Measurements from ENCODE around the gene TMEM175.

The TMEM175 gene

DNA sequence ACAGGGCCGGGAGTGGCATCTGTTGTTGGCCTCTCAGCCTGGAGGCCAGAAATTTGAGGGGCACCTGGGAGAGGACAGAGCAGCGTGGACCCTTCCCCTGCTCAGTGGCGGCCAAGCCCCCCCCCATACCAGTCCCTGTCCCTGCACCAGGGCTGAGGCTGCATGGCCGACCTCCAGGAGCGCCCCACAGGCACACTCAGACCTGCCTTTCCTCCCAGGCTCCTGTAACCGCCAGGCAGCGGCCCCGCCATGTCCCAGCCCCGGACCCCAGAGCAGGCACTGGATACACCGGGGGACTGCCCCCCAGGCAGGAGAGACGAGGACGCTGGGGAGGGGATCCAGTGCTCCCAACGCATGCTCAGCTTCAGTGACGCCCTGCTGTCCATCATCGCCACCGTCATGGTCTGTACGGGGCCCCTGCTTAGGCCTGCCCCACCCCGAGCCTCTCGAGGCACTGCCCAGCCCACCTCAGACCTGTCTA is 15.3 kb downstream of the TMEM175 start:
- DNase-seq (ENCODE audit: low read depth), result no peak

DNA sequence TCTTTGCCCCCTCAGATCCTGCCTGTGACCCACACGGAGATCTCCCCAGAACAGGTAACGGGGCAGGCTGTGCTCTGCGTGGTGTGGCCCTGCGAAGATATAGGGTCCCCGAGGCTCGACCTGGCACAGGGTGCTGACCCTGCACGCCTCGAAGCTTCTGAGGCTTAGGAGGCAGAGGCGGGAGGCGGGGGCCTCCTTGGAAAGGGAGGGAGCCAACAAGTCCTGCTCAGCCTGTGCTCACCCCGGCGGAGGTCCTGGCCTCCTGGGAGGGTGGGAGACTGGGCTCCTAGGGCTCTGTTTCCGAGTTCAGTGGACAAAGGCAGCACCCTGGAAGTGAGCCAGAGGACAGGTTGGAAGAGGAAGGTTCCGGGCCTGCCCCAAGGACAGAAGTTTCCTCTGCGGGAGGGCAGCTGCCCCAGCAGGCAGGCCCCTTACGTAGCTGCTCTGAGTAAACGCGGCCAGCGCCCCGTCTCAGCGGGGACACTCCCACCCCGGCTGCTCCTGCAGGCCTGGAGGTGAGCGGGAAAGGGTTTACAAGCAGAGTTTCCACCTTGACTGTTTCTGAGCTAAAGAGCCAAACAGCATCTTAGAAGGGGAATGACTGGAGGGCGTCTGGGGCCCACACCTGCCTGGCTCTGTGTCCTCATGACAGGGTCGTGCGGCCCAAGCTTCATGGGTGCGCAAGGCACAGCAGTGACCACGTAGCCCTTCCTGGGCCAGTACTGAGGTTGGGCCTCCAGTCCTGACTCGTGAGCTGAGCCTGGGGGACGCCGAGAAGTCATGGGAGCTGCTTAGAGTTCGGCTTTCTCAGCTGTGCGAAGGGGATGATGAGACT is 16.1 kb downstream of the TMEM175 start:
- no peak for DNase-seq (ENCODE audit: low read depth)

DNA sequence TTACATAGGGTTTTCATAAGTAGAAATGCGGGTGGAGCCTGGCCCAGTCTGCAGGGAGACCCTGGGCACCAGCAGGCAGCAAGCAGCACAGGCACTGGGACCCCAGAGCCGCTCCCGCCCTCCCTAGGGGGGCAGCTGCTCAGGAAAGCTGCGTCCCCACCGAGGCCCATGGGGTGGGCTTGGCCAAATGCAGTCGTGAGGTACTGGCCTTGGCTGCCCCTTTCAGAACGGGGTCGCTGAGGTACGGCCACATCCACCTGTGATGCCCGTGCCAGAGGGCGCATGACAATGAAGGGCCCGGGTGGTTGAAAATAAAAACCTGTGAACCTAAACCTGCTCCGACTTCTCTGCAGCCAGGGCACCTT is 16.7 kb downstream of the TMEM175 start:
- DNase-seq (ENCODE audit: low read depth), result no peak

- no peak for DNase-seq (ENCODE audit: low read depth)
Observed at GRCh38 chr4:949656-950055, 17.4 kb downstream of the TMEM175 start.

GRCh38 chr4:950136-951020 is 18.1 kb downstream of the TMEM175 start:
- DNase-seq (ENCODE audit: low read depth), result no peak

- DNase-seq (ENCODE audit: low read depth), result no peak
Observed at GRCh38 chr4:951186-951585, 18.9 kb downstream of the TMEM175 start.

DNA sequence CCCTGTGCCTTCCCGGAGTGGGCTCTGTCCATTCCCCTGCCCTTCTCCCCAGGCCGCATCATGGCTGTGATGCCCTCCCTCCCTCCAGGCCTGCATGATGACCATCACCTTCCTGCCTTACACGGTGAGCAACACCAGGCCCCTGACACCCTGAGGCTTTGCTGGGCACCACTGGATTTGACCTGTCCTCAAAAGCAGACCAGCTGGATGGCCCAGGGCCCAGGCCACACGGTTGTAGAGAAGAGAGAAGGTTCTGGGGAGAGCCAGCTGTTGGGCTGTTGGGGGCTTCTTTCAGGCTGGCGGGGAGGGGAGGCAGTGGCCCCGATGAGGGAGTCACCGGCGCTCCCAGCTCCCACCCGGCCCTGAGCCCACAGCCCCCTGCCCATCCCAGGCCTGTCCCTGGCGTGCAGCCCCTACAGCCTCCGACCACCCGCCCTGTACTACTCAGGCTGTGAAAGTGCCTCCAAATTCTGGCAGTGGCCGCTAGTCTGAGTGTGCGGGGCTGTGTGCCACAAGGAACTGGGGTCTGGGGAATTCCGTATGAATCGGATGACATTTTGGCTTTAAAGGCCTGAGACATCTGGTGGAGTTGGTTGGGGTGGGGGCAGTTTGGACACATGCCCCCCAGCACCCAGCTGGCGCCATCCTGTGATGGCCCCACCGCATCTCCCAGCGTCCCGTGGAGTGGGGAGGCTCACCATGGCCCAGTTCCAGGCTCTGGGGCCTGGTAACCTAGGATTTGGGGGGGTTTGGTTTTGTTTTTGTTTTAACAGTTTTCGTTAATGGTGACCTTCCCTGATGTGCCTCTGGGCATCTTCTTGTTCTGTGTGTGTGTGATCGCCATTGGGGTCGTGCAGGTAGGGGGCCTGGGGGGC is 19.6 kb downstream of the TMEM175 start:
- DNase-seq (ENCODE audit: low read depth), result no peak

DNA sequence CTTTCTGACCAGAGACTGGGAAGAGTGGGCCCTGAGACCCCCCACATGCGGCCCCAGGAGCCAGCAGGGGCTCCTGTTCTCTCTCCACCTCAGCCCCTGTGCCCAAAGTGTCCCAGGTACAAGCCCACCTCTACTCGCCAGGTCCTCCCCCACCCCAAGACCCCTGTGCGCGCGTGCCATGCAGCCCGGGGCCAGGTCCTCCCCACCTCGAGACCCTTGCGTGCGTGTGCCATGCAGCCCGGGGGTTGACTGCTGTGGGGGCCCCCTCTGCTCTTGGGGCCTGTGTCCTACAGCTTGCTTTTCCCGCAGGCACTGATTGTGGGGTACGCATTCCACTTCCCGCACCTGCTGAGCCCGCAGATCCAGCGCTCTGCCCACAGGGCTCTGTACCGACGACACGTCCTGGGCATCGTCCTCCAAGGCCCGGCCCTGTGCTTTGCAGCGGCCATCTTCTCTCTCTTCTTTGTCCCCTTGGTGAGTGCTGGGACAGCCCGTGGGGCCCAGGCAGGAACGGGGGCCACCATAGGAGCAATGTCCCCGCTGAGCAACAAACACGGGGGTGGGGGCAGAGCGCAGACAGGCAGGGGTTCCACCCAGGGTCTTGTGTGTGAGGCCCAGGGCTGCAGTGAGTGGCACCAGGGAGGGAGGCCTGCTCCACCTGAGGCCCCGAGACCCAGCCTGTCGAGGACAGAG is 20.8 kb downstream of the TMEM175 start:
- no peak for DNase-seq (ENCODE audit: low read depth)

GRCh38 chr4:953574-953915 is 21.3 kb downstream of the TMEM175 start:
- DNase-seq (ENCODE audit: low read depth), result no peak

- DNase-seq (ENCODE audit: low read depth), result no peak
Observed at GRCh38 chr4:954211-955020, 22.2 kb downstream of the TMEM175 start.

GRCh38 chr4:955161-955921 is 23.1 kb downstream of the TMEM175 start:
- no peak for DNase-seq (ENCODE audit: low read depth)

GRCh38 chr4:955931-956381 is 23.7 kb downstream of the TMEM175 start:
- no peak for DNase-seq (ENCODE audit: low read depth)

DNA sequence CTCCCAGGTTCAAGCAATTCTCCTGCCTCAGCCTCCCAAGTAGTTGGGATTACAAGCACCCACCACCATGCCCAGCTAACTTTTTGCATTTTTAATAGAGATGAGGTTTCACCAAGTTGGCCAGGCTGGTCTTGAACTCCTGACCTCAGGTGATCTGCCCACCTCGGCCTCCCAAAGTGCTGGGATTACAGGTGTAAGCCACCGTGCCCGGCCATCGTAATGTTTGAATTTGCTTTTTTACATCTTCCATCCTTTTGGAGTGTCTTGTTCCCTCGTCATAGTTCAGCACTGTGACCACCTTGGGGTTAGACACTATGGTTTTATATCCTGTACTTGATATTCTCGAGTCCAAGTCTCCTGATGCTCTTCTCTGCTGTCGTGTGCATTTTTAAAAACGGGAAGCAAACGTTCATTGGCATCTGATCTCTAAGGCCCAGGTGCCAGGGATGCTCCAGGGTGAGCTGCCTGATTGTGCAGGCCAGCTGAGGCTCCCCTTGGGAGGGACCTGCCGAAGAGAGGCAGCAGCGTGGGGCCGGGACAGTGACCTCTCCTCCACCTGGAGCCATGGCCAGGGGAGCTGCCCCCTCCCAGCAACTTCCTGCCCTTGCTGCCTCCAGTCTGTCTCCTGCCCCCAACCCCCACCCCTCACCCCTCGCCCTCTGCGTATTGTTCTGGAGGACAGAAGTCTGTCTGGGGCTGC is 24.4 kb downstream of the TMEM175 start:
- no peak for DNase-seq (ENCODE audit: low read depth)

DNA sequence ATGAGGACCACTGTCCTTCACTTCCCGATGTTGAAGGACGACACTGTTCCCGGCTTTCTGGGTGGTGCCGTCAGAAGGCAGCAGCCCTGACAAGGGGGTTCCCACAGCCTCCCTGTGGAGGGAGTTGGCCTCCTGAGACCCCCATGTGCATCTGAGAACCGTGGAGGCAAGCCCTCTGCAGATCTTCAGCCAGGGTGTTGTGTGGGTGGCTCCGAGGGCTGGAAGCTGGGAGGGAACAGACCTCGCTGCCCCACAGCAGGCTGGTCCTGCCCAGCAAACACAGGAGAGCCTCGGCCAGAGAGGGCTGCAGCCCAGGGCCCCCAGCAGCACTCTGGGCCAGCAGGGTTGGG is 24.9 kb downstream of the TMEM175 start:
- DNase-seq (ENCODE audit: low read depth), result no peak

- no peak for DNase-seq (ENCODE audit: low read depth)
Observed at GRCh38 chr4:957581-958313, 25.5 kb downstream of the TMEM175 start.

DNA sequence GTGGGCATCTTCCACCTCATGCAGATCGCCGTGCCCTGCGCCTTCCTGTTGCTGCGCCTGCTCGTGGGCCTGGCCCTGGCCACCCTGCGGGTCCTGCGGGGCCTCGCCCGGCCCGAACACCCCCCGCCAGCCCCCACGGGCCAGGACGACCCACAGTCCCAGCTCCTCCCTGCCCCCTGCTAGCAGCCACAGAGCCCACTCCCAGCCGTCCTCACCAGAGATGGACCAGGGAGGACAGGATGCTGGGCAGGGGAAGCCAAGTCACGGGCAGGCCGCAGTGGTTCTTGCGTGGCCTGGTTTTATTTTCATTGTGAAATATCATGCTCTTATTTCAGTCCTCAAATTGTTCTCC is 26.0 kb downstream of the TMEM175 start:
- no peak for DNase-seq (ENCODE audit: low read depth)

- no peak for DNase-seq (ENCODE audit: low read depth)
Observed at GRCh38 chr4:958696-959337, 26.6 kb downstream of the TMEM175 start.

Measured in EH (cell line).